ENCODE results near the gene KRTAP10-4. TPM values are rescaled to one million over a fixed set of nuclear protein-coding genes. Genes with fewer than 3 reads are reported as not detected.

The KRTAP10-4 gene
- total and polyA plus RNA-seq, 2 of the 4 experiments (the other 2 are of a cell fraction), result not detected

DNA sequence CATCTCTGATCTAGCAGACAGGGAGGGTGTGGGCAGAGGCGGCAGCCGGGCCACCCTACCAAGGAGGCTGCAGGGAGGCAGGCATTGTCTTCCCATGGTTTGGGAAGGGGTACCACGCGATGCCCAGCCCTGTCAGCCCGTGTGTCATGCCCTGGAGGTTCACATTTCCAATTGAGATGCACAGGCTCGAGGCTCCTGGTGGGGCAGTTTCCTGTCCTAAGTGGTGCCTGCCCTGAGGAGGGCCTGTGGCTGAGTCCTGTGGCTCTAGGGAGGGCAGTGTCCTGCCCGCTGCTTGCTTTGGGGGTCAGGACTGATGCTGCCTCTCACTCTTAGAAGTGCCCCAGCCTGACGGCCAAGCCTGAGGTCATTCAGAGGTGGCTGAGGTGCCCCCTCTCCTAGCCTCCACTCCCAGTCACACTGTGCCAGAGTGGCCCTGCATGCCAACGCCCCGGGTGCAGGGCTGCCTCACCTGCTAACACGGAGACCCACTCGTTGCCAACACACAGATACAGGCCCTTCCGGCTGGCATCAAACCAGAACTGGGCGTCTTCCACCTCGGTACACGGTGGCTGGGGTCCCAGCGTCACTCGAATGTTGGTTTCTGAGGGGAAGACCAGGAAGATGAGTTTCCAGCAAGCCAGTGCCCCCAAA lies 45.4 kb upstream of the KRTAP10-4 start:
- DNase-seq (no peak), ATAC-seq (ENCODE audit: low read depth) (no peak)
- Histone ChIP-seq H3K4me2 (ENCODE audit: low read depth, low read length) (no peak overlapping the region), H3K4me1 (ENCODE audit: control insufficient read depth, insufficient read depth, low read length) (no peaks in the 10 kb centered on the region), H2AFZ (replicated peaks; ENCODE audit: low read length, poor library complexity) (no peak overlapping the region), H4K8ac (ENCODE audit: low read depth in 2 of 2, low read length in 2 of 2) (no peak overlapping the region), H2AK5ac (ENCODE audit: low read depth, low read length) (no peak overlapping the region), H3K18ac (ENCODE audit: low read depth, low read length) (no peak overlapping the region), H3K27ac (ENCODE audit: insufficient read depth, low read length) (no peak overlapping the region), H4K91ac (ENCODE audit: insufficient read depth, low read depth, low read length) (no peak overlapping the region), H4K20me1 (ENCODE audit: insufficient read depth, low read length) (no peaks in the 10 kb centered on the region), H3K4ac (ENCODE audit: low read depth, low read length) (no peak overlapping the region), H3K4me3 (ENCODE audit: insufficient read depth, low read depth, low read length) (no peak overlapping the region), H3K27me3 (ENCODE audit: control insufficient read depth, insufficient read depth, low read length) (no peaks in the 10 kb centered on the region), H2BK20ac (ENCODE audit: low read depth, low read length) (no peak overlapping the region), H2BK15ac (ENCODE audit: low read depth, low read length) (no peak overlapping the region), H2BK5ac (ENCODE audit: low read depth, low read length, poor library complexity, severe bottlenecking) (no peak overlapping the region), H3K36me3 (ENCODE audit: control insufficient read depth, insufficient read depth, low read length) (no peaks in the 10 kb centered on the region), H3K9me3 (ENCODE audit: control insufficient read depth, insufficient read depth, low read length) (peaks cover 20% of the 10 kb centered on the region), H3K14ac (replicated peaks; ENCODE audit: low read depth, low read length) (no peak overlapping the region), H3K56ac (ENCODE audit: extremely low read depth, insufficient read depth, low read length) (no peak overlapping the region), H2BK120ac (ENCODE audit: low read depth, low read length) (no peak overlapping the region), H3K9ac (ENCODE audit: low read depth, low read length) (no peak overlapping the region), H3K9me1 (ENCODE audit: insufficient read depth, low read length) (no peaks in the 10 kb centered on the region), H3K23ac (ENCODE audit: low read depth, low read length) (no peak overlapping the region), H3K79me1 (ENCODE audit: low read depth in 1 of 2, low read length in 2 of 2) (no peaks in the 10 kb centered on the region), H4K5ac (ENCODE audit: low read depth, low read length) (no peak overlapping the region), H2AK9ac (replicated peaks; ENCODE audit: low read depth, low read length, poor library complexity) (no peak overlapping the region)
- no peak for TF ChIP-seq MXI1 (IDR thresholded peaks at IDR 0.05; ENCODE audit: borderline replicate concordance, low read depth, low read length)
- TF ChIP-seq POLR2A (IDR thresholded peaks at IDR 0.05; ENCODE audit: low read depth, low read length), result no peak
- TF ChIP-seq MAFK (IDR thresholded peaks at IDR 0.05; ENCODE audit: low read depth, low read length), result no peak
- TF ChIP-seq, protein P1, sequence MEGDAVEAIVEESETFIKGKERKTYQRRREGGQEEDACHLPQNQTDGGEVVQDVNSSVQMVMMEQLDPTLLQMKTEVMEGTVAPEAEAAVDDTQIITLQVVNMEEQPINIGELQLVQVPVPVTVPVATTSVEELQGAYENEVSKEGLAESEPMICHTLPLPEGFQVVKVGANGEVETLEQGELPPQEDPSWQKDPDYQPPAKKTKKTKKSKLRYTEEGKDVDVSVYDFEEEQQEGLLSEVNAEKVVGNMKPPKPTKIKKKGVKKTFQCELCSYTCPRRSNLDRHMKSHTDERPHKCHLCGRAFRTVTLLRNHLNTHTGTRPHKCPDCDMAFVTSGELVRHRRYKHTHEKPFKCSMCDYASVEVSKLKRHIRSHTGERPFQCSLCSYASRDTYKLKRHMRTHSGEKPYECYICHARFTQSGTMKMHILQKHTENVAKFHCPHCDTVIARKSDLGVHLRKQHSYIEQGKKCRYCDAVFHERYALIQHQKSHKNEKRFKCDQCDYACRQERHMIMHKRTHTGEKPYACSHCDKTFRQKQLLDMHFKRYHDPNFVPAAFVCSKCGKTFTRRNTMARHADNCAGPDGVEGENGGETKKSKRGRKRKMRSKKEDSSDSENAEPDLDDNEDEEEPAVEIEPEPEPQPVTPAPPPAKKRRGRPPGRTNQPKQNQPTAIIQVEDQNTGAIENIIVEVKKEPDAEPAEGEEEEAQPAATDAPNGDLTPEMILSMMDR (conservative IDR thresholded peaks at IDR 0.05; ENCODE audit: low read depth, low read length), result no peak
- TF ChIP-seq CEBPB (IDR thresholded peaks at IDR 0.05; ENCODE audit: low read depth, low read length), result no peak
- no peak for TF ChIP-seq BHLHE40 (IDR thresholded peaks at IDR 0.05; ENCODE audit: low read depth, low read length)
- TF ChIP-seq MAZ (IDR thresholded peaks at IDR 0.05; ENCODE audit: borderline replicate concordance, low read depth, low read length), result no peak
- TF ChIP-seq, protein P2, sequence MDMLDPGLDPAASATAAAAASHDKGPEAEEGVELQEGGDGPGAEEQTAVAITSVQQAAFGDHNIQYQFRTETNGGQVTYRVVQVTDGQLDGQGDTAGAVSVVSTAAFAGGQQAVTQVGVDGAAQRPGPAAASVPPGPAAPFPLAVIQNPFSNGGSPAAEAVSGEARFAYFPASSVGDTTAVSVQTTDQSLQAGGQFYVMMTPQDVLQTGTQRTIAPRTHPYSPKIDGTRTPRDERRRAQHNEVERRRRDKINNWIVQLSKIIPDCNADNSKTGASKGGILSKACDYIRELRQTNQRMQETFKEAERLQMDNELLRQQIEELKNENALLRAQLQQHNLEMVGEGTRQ (IDR thresholded peaks at IDR 0.05; ENCODE audit: low read depth, low read length), result no peak
- TF ChIP-seq, protein P3, sequence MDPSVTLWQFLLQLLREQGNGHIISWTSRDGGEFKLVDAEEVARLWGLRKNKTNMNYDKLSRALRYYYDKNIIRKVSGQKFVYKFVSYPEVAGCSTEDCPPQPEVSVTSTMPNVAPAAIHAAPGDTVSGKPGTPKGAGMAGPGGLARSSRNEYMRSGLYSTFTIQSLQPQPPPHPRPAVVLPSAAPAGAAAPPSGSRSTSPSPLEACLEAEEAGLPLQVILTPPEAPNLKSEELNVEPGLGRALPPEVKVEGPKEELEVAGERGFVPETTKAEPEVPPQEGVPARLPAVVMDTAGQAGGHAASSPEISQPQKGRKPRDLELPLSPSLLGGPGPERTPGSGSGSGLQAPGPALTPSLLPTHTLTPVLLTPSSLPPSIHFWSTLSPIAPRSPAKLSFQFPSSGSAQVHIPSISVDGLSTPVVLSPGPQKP (IDR thresholded peaks at IDR 0.05; ENCODE audit: borderline replicate concordance, low read depth, low read length), result no peak
- TF ChIP-seq FOS (IDR thresholded peaks at IDR 0.05; ENCODE audit: low read depth, low read length), result no peak
- TF ChIP-seq RAD21 (IDR thresholded peaks at IDR 0.05; ENCODE audit: low read length), result no peak
- TF ChIP-seq RCOR1 (IDR thresholded peaks at IDR 0.05; ENCODE audit: insufficient replicate concordance, low read length), result no peak
- TF ChIP-seq NFE2L2 (IDR thresholded peaks at IDR 0.05; ENCODE audit: low read depth, low read length), result no peak
- no peak for TF ChIP-seq SMC3 (IDR thresholded peaks at IDR 0.05; ENCODE audit: low read depth, low read length)
- TF ChIP-seq RFX5 (IDR thresholded peaks at IDR 0.05; ENCODE audit: low read depth, low read length), result no peak
- TF ChIP-seq CHD1 (IDR thresholded peaks at IDR 0.05; ENCODE audit: low read depth, low read length), result no peak
- intact Hi-C loops (cut with micrococcal nuclease) (no loop called here), in situ Hi-C loops (cut with MboI; ENCODE audit: low sequenced_read_pairs) (no loop called here), dilution Hi-C loops (cut with HindIII; ENCODE audit: low sequenced_read_pairs, unreplicated experiment) (no loop called here)
- ChIA-PET POLR2A (ENCODE audit: unreplicated experiment) (no interaction called here), CTCF (no interaction called here)
- WGBS, 2 experiments (ENCODE audit: extremely low coverage in 2 of 2, insufficient read length in 1 of 2), result 42% methylated on average over 4 of the region's 18 CpGs; no CpG with 5 or more reads in 1 of the 2 experiments
- no TSS peak for BruUV-seq (replicated peaks)

Data from IMR-90 (cell line).